GM20000 (cell line): ENCODE results near the gene TUBGCP6.
A peak's percentile ranks its signal among the peaks of the same experiment; 100 is the strongest.

Experiments
- DNase-seq: peaks from one replicate; pipeline ENCODE4 v3.0.0; 2012; ENCODE audit warnings: low spot score
- TF ChIP-seq, protein P1 (sequence below): IDR thresholded peaks from 2 replicates; pipeline ENCODE4 v1.5.1; 2012; ENCODE audit warnings: mild to moderate bottlenecking, control low read depth; ENCODE audit errors: extremely low read depth, missing control alignments

TUBGCP6 gene

DNA sequence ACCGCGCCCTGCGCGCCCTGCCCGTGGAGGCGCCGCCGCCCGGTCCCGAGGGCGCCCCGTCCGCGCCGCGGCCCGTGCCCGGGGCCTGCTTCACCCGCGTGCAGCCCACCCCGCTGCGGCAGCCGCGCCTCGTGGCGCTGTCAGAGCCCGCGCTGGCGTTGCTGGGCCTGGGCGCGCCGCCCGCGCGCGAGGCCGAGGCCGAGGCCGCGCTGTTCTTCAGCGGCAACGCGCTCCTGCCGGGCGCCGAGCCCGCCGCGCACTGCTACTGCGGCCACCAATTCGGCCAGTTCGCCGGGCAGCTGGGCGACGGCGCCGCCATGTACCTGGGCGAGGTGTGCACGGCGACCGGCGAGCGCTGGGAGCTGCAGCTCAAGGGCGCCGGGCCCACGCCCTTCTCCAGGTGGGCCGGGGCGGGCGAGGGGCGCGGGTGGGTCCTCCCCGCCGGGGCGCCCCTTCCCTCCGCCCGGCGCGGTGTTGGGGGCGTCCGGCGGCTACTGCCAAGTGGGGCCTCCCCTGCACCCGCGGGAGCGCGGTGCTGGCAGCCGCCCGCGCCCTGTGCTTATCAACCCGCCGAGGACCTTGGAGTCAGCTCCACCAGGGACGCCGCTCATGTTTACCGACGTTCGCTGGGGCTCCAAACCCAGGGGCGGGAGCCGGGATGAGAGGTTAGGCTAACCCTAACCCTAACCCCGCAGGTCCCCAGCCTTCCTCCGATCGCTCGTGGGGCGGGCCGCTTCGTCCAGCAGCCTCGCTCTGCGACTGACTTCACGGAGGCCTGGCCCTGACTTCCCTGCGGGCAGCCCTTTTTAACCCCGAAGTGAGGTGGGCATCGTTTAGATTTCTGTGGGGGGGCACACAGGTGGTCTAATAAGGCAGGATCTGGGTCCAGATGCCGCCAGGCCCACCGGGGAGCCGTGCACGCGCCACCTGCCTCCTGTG is 43.4 kb downstream of the TUBGCP6 start:
- DNase-seq = no peak
- TF ChIP-seq, protein P1, sequence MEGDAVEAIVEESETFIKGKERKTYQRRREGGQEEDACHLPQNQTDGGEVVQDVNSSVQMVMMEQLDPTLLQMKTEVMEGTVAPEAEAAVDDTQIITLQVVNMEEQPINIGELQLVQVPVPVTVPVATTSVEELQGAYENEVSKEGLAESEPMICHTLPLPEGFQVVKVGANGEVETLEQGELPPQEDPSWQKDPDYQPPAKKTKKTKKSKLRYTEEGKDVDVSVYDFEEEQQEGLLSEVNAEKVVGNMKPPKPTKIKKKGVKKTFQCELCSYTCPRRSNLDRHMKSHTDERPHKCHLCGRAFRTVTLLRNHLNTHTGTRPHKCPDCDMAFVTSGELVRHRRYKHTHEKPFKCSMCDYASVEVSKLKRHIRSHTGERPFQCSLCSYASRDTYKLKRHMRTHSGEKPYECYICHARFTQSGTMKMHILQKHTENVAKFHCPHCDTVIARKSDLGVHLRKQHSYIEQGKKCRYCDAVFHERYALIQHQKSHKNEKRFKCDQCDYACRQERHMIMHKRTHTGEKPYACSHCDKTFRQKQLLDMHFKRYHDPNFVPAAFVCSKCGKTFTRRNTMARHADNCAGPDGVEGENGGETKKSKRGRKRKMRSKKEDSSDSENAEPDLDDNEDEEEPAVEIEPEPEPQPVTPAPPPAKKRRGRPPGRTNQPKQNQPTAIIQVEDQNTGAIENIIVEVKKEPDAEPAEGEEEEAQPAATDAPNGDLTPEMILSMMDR = no peak

DNA sequence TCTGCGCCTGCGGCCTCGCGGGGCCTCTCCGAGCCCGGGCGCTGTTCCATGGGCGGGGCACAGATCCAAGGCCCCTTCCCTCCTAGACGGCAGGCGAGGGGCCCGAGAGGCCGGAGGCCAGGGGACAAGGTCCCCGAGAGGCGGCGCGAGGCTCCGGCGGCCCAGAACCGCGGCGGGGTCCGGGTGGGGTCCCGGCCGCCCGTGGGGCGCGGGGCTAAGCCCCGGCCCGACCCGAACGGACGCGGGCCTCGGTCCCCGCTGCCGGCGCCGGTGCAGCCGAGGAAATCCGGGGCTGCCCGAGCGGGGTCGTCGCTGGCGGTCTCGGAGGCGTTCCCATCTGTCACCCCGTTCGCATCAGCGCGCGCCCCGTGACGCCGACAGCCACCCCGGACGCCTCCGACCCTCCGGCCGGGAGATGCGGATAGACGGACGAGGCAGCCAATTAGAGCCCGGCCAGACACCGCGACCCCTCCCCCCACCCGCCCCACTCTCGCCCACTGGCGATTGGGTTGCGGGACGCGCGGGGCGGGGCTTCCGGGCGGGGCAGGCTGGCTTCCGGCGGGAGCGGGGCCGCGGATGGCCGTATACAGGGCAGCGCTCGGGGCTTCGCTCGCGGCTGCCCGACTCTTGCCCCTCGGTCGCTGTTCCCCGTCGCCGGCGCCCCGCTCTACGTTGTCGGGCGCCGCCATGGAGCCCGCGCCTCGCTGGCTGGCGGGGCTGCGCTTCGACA is 44.2 kb downstream of the TUBGCP6 start, which contains the start of gene SELENOO:
Gene SELENOO (plus strand): TSS at position 551 of the 730 bp plus-strand sequence. CDS start 26 bp downstream, at position 577.
- TF ChIP-seq, protein P1 = no peak
- DNase-seq = peak; percentile 100

DNA sequence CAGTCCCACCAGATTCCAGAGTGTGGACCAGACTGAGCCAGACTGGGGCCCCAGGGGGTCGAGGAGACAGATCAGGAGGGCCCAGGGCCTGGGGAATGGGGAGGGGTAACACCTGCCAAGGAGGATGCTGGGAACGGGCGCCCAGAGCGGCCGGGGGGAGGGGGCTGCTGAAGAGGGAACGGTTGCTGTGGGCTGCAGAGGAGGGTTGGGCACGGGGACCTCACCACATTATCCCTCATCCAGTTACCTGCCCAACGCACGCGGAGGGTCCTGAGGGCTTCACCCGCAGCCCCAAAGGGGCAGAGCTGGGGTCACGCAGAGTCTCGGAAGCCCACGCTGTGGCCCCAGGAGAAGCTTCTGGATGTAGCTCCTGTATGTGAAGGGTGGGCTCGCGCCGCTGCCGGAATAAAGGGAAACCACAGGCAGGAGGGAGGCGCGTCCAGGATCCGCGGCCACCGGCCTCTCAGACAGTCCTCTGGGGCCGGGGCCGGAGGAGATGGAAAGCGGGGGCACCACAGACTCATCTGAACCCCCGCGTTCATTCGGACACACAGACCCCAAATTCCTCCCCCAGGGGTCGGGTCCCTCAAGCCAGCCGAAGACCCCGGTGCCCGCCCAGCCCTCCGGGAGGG is 44.9 kb downstream of the TUBGCP6 start:
- TF ChIP-seq, protein P1 = no peak
- no peak for DNase-seq

- TF ChIP-seq, protein P1 = no peak
Observed at GRCh38 chr22:50199251-50199721, 45.5 kb downstream of the TUBGCP6 start.

DNA sequence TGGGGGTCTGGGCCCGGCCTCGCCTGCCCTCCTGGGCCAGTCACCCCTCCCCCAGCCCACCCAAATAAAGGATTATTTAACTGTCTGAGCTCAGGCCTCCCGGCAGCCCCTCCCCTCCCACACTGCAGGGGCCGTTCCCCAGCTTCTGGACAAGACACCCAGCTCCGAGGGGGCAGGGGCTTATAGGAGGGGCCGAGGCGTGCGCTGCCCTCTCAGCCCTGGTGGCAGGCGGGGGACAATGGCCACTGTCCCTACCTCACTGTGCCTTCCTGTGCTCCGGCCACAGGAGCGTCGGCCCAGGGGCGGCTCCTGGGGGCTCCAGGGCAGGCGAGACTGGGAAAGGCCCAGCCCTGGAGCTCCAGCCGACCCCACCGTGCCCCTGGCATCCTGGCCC is 46.2 kb downstream of the TUBGCP6 start:
- no peak for DNase-seq
- TF ChIP-seq, protein P1 = no peak

More at GRCh38 chr22:50199251-50199721, 45.5 kb downstream of the TUBGCP6 start:
- no peak for DNase-seq

GRCh38 chr22:50197856-50198623 is 46.8 kb downstream of the TUBGCP6 start:
- TF ChIP-seq, protein P1 = no peak
- no peak for DNase-seq
